Epithelial cell of proximal tubule (primary cell): ENCODE results near the gene PAK5. TPM values are rescaled to one million over a fixed set of nuclear protein-coding genes. Genes with fewer than 3 reads are reported as not detected.

Source experiments
- DNase-seq: peaks from one replicate; pipeline ENCODE4 v3.0.0-alpha.2; 2011; ENCODE audit warnings: low read depth
- H3K4me3 ChIP-seq: 2 replicates; pipeline ENCODE4 v1.5.1; 2011; ENCODE audit warnings: low read depth, mild to moderate bottlenecking, low read length
- total RNA-seq: library from RNA; depleted of rRNA; stranded (reverse); fragments of >200 nt; gene quantifications from 2 replicates; pipeline ENCODE4 v1.2.3, GENCODE V29; 2015
- TF ChIP-seq, protein P1 (sequence below): conservative IDR thresholded peaks from 2 replicates; pipeline ENCODE4 v1.5.1; 2012; ENCODE audit warnings: low read depth, mild to moderate bottlenecking, low read length

PAK5 gene
- total RNA-seq, 1 donor from 2014 or later: not detected

DNA sequence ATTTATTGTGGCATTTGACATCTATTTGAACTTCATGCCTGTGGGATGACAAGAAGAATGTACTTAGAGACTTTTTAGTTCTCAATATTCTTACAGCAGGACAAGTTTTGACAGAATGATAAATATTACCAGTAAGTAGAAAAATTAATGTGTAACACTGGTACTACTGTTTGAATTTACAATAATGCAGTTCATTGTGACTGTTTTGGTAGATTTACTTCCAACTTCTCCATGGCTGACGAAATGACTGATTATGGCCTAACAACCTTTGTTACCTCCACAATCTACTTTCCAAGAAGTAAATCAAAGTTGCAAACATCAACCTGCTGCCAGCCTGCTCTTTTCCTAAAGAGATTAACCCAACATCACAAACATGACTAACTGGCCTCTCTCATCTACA is 38.5 kb downstream of the PAK5 start:
- H3K4me3 ChIP-seq: no peak overlapping the region
- no peak for DNase-seq
- TF ChIP-seq, protein P1, sequence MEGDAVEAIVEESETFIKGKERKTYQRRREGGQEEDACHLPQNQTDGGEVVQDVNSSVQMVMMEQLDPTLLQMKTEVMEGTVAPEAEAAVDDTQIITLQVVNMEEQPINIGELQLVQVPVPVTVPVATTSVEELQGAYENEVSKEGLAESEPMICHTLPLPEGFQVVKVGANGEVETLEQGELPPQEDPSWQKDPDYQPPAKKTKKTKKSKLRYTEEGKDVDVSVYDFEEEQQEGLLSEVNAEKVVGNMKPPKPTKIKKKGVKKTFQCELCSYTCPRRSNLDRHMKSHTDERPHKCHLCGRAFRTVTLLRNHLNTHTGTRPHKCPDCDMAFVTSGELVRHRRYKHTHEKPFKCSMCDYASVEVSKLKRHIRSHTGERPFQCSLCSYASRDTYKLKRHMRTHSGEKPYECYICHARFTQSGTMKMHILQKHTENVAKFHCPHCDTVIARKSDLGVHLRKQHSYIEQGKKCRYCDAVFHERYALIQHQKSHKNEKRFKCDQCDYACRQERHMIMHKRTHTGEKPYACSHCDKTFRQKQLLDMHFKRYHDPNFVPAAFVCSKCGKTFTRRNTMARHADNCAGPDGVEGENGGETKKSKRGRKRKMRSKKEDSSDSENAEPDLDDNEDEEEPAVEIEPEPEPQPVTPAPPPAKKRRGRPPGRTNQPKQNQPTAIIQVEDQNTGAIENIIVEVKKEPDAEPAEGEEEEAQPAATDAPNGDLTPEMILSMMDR: no peak

DNA sequence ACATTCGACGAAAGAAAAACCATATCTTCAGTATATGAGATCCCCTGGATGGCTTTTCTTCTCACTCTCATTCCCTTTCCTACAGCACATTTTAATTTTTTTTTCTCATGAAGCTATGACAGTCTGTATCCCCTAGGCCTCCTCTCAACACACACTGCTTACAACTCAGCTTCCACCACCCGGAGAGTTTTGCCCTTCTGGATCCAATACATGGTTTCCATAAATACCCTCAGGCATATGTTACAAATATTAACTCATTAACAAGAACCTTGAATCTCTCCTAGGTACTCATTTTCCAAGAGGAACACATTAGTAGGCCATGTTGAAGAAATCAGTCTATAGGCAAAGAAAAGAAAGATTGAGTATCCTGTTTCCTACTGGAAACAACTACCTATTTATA is 44.0 kb downstream of the PAK5 start:
- DNase-seq: no peak
- TF ChIP-seq, protein P1: no peak
- no peak overlapping the region for H3K4me3 ChIP-seq

DNA sequence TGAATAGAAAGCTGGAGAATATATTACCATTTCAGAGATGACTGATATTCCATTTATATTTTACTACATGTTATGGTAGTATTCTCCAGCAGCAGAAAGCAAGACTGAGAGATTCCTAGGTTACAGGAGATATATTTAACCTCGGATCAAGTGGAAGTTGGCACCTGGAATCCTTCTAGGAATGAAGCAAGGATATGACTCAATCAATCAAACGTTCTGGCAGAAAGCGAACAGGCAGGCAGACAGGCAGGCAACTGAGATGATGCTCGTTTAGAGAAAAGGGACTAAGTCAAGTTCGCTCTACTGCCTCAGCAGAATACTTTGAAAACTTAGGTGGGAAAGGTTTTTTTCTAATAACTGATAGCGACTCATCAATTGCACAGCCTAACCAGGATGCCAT is 46.2 kb downstream of the PAK5 start:
- H3K4me3 ChIP-seq: no peak overlapping the region
- TF ChIP-seq, protein P1: no peak
- DNase-seq: no peak

DNA sequence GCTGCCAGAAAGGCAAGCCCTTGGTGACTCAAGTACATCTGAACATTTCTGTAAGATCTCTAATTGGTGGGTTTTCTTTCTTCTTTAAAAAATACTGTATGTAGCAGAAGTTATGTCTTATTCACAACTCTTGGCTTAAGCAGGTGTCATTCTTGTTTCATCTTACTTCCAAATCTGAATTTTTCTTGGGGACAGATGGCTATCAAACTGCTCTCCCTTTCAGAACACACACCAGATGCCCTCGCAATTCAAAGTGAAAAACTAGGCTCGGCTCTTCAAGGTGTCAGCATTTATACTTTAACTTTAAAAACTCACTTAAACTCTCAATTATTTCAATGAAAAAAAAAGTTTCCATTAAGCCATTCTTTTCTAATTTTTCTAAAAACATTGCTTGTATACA is 49.7 kb downstream of the PAK5 start:
- TF ChIP-seq, protein P1: no peak
- DNase-seq: no peak
- no peak overlapping the region for H3K4me3 ChIP-seq

DNA sequence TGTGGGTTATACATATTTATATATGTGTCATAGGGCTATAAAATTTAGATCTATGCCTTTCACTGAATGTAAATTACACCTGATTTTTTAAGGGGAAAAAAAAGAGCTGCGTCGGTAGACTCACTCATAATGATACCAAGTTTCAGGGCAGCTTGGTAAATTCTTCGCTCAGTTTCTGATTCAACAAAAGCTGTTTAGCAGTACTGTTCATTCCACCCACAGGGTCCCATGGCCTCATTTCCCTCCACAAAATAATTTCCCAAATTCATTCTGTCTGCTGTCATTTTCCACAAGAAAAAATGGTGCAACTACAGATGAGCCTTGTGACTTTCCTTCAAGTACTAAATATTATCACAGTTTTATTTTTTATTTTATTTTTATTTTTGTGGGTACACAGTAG is 63.7 kb downstream of the PAK5 start:
- TF ChIP-seq, protein P1: no peak
- no peak overlapping the region for H3K4me3 ChIP-seq
- DNase-seq: no peak

DNA sequence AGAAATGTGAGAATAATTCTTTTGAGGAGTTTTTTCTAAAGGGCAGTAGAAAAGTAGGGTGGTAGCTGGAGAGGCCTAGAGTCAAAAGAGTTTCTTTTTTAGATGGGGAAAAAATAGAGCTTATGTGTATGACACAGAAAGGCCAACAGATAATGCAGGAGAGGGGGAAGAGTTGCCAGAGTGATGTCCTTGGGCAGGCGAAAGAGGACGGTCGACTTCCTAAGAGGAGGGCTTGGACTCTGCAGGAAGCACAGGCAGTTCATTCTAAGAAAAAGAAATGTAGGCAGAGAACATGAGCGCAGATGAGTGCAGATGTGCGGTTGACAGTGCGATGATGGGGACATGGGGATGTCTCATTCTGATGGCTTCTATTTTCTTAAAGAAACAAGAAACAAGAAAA is 68.9 kb downstream of the PAK5 start:
- DNase-seq: no peak
- H3K4me3 ChIP-seq: no peak overlapping the region
- TF ChIP-seq, protein P1: no peak

DNA sequence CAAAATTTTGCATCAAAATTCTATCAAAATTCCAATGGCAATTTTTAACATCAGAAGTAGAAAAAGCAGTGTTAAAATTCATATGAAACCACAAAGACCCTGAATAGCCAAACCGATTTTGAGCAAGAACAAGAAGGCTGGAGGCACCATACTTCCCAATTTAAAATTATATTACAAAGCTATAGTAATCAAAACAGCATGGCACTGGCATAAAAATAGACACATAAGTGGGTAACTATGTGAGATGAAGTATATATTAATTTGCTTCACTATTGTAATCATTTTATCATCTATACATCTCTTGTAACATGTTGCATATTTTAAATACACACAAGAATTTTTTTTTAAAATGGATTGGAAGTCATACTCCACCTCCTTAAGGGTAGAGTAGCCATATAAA is 77.4 kb downstream of the PAK5 start:
- DNase-seq: no peak
- TF ChIP-seq, protein P1: no peak
- no peak overlapping the region for H3K4me3 ChIP-seq
